A549 (cell line): ENCODE measurements around the gene CCDC138. TPM values are rescaled to one million over a fixed set of nuclear protein-coding genes. Genes with fewer than 3 reads are reported as not detected.

Experiments
- ATAC-seq, 2 experiments: fragments of 200-7000 bp in 1 of 2; fragments of >200 bp in 1 of 2; cut with Nextera tagmentation in 1 of 2; cut with Tn5 transposase in 1 of 2; 3 replicates each; pipeline versions ENCODE4 v1.8.0 to v1.9.1; 2018 to 2020; ENCODE audit warnings: mild to moderate bottlenecking in 1 of 2, moderate library complexity in 1 of 2
- CTCF ChIA-PET: fragments of 300-600 bp; sonication (Branson Sonifier 250); formaldehyde crosslinking; extraction: SDS; loops from one replicate; lab custom pipeline; 2021; ENCODE audit warnings: antibody characterized with exemption, inconsistent platforms; lab: Yijun Ruan, JAX
- POLR2A ChIA-PET: fragments of 350-600 bp; formaldehyde crosslinking; extraction: SDS; loops from one replicate; lab custom pipeline; 2021; ENCODE audit warnings: antibody characterized with exemption, inconsistent platforms; lab: Yijun Ruan, JAX
- DNase-seq, 2 experiments: peaks; one replicate each; pipeline versions ENCODE4 v3.0.0 to v3.0.0-alpha.2; 2011 to 2016; ENCODE audit warnings: low read depth in 1 of 2, low spot score in 1 of 2
- FAIRE-seq: peaks from 2 replicates; lab custom pipeline; 2011; peaks lifted over from hg19 to GRCh38; lab: Jason Lieb, UNC
- H3K27ac ChIP-seq, 2 experiments: fragments of >200 bp; sonication (Bioruptor Twin); formaldehyde crosslinking; 3 replicates each; pipeline ENCODE4 v1.5.1; 2016 to 2017
- H3K4me1 ChIP-seq: fragments of >200 bp; sonication (Bioruptor Twin); formaldehyde crosslinking; 3 replicates; pipeline ENCODE4 v1.6.1; 2016
- H3K4me2 ChIP-seq: fragments of >200 bp; sonication (Bioruptor Twin); formaldehyde crosslinking; 3 replicates; pipeline ENCODE4 v1.6.1; 2016
- H3K4me3 ChIP-seq: fragments of >200 bp; sonication (Bioruptor Twin); formaldehyde crosslinking; 3 replicates; pipeline ENCODE4 v1.5.1; 2016
- H3K9me3 ChIP-seq: fragments of >200 bp; sonication (Bioruptor Twin); formaldehyde crosslinking; 3 replicates; pipeline ENCODE4 v1.6.1; 2016
- ATOH8 ChIP-seq: fragments of 250-450 bp; sonication (Bioruptor Pico); IDR thresholded peaks from 2 replicates; pipeline ENCODE4 v1.5.0; 2020; ENCODE audit warnings: low read depth, mild to moderate bottlenecking, moderate library complexity
- CBX2 ChIP-seq: fragments of 200-600 bp; sonication (generic); IDR thresholded peaks from 2 replicates; pipeline ENCODE4 v1.6.1; 2016; ENCODE audit warnings: low read depth, mild to moderate bottlenecking, borderline replicate concordance
- CBX8 ChIP-seq: fragments of 200-600 bp; sonication (generic); IDR thresholded peaks from 2 replicates; pipeline ENCODE4 v1.6.1; 2016
- CTCF ChIP-seq: fragments of >200 bp; sonication (Bioruptor Twin); formaldehyde crosslinking; IDR thresholded peaks from 3 replicates; pipeline ENCODE4 v1.5.1; 2016
- ESRRA ChIP-seq: fragments of 150-350 bp; IDR thresholded peaks from 2 replicates; pipeline ENCODE4 v1.6.1; 2014; ENCODE audit warnings: mild to moderate bottlenecking, low read length, borderline replicate concordance
- HDAC2 ChIP-seq: fragments of 200-600 bp; sonication (generic); IDR thresholded peaks from 2 replicates; pipeline ENCODE4 v1.6.1; 2016
- HEYL ChIP-seq: fragments of 250-450 bp; sonication (Bioruptor Pico); IDR thresholded peaks from 2 replicates; pipeline ENCODE4 v1.8.0; 2021; ENCODE audit warnings: mild to moderate bottlenecking, moderate library complexity
- KDM5A ChIP-seq: fragments of 200-600 bp; sonication (generic); IDR thresholded peaks from 2 replicates; pipeline ENCODE4 v1.6.1; 2016; ENCODE audit warnings: antibody characterized with exemption, mild to moderate bottlenecking
- MAX ChIP-seq: IDR thresholded peaks from 2 replicates; pipeline ENCODE4 v1.6.1; 2012
- MYC ChIP-seq: IDR thresholded peaks from 2 replicates; pipeline ENCODE4 v1.6.1; 2012; ENCODE audit warnings: mild to moderate bottlenecking, inconsistent platforms, low read length, improper control_type of control experiment, borderline replicate concordance
- NPAS2 ChIP-seq: fragments of 250-450 bp; sonication (Bioruptor Pico); IDR thresholded peaks from 2 replicates; pipeline ENCODE4 v1.8.0; 2022; ENCODE audit warnings: mild to moderate bottlenecking, moderate library complexity, borderline replicate concordance
- RAD21 ChIP-seq, 2 experiments: fragments of >200 bp in 1 of 2; sonication (Bioruptor Twin) in 1 of 2; formaldehyde crosslinking in 1 of 2; IDR thresholded peaks in 1 of 2; conservative IDR thresholded peaks in 1 of 2; 2 replicates in 1 of 2; 3 replicates in 1 of 2; pipeline ENCODE4 v1.6.1; 2012 to 2018; ENCODE audit warnings: inconsistent platforms in 1 of 2
- RCOR1 ChIP-seq: fragments of 150-350 bp; IDR thresholded peaks from 2 replicates; pipeline ENCODE4 v1.6.1; 2014; ENCODE audit warnings: antibody characterized with exemption, low read length, low read depth
- RFX5 ChIP-seq: fragments of 450-650 bp; IDR thresholded peaks from 2 replicates; pipeline ENCODE4 v1.7.1; 2014; ENCODE audit warnings: antibody characterized with exemption, mild to moderate bottlenecking, moderate library complexity
- SMC3 ChIP-seq: fragments of >200 bp; sonication (Bioruptor Twin); formaldehyde crosslinking; IDR thresholded peaks from 3 replicates; pipeline ENCODE4 v1.6.1; 2018; ENCODE audit warnings: inconsistent platforms
- ZC3H11A ChIP-seq: fragments of 450-650 bp; IDR thresholded peaks from 2 replicates; pipeline ENCODE4 v1.6.1; 2014; ENCODE audit warnings: antibody characterized with exemption, mild to moderate bottlenecking
- ZSCAN20 ChIP-seq: fragments of 250-450 bp; sonication (Bioruptor Pico); IDR thresholded peaks from 2 replicates; pipeline ENCODE4 v1.8.0; 2022; ENCODE audit warnings: mild to moderate bottlenecking, moderate library complexity
- WGBS: methylation state at CpG from one replicate; pipeline ENCODE4 v1.1.6; 2017; ENCODE audit errors: missing lambda C conversion rate; 5-methylcytosine and 5-hydroxymethylcytosine counted together
- polyA plus RNA-seq, 4 experiments: library from polyadenylated mRNA; depleted of rRNA in 3 of 4; stranded (reverse); fragments of >200 nt; fragmentation: RNase III in 1 of 4; extraction: RNeasy Plus Mini Kit Qiagen cat#74134 plus additional on column Dnase treatment in 1 of 4; gene quantifications; 2 replicates in 3 of 4; 3 replicates in 1 of 4; pipeline ENCODE4 v1.2.3, GENCODE V29; 2011 to 2017
- TF ChIP-seq, protein P1 (sequence below): fragments of >200 bp; sonication (Bioruptor Twin); formaldehyde crosslinking; IDR thresholded peaks from 2 replicates; pipeline ENCODE4 v1.6.1; 2016
- TF ChIP-seq, protein P2 (sequence below): fragments of 150-350 bp; IDR thresholded peaks from 2 replicates; pipeline ENCODE4 v1.6.1; 2014; ENCODE audit warnings: low read depth, mild to moderate bottlenecking, low read length
- TF ChIP-seq, protein P3 (sequence below): fragments of >200 bp; sonication (Bioruptor Twin); formaldehyde crosslinking; IDR thresholded peaks from 3 replicates; pipeline ENCODE4 v1.6.1; 2016
- TF ChIP-seq, protein P4 (sequence below): fragments of 250-450 bp; sonication (Bioruptor Pico); IDR thresholded peaks from 2 replicates; pipeline ENCODE4 v1.5.0; 2021; ENCODE audit warnings: mild to moderate bottlenecking, moderate library complexity, borderline replicate concordance

The CCDC138 gene
- polyA plus RNA-seq, 2 of the 4 experiments (the other 2 are of a cell fraction), result 9.7 to 13.0 TPM

GRCh38 chr2:108825254-108825653 is 38.7 kb downstream of the CCDC138 start (continued):
- no peak for TF ChIP-seq ATOH8
- TF ChIP-seq CTCF, result no peak

- no peak for FAIRE-seq
Observed at GRCh38 chr2:108825736-108826135, 39.2 kb downstream of the CCDC138 start.

GRCh38 chr2:108829578-108830310 is 43.2 kb downstream of the CCDC138 start:
- Histone ChIP-seq H3K4me2 (no peak overlapping the region), H3K27ac (no peak overlapping the region), H3K9me3 (no peaks in the 10 kb centered on the region), H3K4me3 (no peak overlapping the region)
- no peak for FAIRE-seq
- ChIA-PET CTCF (no interaction called here), POLR2A (no interaction called here)
- no peak for ATAC-seq
- DNase-seq, result no peak
- WGBS, result 98% methylated on average over 4 of the region's 4 CpGs
- TF ChIP-seq CBX8 (no peak), RAD21 (conservative IDR thresholded peaks at IDR 0.05 in 1 of 2, IDR thresholded peaks at IDR 0.05 in 1 of 2) (no peak), KDM5A (no peak), HEYL (CRISPR knock-in tag) (no peak), MAX (no peak), RFX5 (no peak), HDAC2 (no peak), SMC3 (no peak), RCOR1 (no peak), ESRRA (no peak)
- TF ChIP-seq, protein P1, sequence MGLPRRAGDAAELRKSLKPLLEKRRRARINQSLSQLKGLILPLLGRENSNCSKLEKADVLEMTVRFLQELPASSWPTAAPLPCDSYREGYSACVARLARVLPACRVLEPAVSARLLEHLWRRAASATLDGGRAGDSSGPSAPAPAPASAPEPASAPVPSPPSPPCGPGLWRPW, result no peak
- TF ChIP-seq, protein P2, sequence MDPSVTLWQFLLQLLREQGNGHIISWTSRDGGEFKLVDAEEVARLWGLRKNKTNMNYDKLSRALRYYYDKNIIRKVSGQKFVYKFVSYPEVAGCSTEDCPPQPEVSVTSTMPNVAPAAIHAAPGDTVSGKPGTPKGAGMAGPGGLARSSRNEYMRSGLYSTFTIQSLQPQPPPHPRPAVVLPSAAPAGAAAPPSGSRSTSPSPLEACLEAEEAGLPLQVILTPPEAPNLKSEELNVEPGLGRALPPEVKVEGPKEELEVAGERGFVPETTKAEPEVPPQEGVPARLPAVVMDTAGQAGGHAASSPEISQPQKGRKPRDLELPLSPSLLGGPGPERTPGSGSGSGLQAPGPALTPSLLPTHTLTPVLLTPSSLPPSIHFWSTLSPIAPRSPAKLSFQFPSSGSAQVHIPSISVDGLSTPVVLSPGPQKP, result no peak
- TF ChIP-seq, protein P3, sequence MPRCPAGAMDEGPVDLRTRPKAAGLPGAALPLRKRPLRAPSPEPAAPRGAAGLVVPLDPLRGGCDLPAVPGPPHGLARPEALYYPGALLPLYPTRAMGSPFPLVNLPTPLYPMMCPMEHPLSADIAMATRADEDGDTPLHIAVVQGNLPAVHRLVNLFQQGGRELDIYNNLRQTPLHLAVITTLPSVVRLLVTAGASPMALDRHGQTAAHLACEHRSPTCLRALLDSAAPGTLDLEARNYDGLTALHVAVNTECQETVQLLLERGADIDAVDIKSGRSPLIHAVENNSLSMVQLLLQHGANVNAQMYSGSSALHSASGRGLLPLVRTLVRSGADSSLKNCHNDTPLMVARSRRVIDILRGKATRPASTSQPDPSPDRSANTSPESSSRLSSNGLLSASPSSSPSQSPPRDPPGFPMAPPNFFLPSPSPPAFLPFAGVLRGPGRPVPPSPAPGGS, result no peak
- TF ChIP-seq, protein P4, sequence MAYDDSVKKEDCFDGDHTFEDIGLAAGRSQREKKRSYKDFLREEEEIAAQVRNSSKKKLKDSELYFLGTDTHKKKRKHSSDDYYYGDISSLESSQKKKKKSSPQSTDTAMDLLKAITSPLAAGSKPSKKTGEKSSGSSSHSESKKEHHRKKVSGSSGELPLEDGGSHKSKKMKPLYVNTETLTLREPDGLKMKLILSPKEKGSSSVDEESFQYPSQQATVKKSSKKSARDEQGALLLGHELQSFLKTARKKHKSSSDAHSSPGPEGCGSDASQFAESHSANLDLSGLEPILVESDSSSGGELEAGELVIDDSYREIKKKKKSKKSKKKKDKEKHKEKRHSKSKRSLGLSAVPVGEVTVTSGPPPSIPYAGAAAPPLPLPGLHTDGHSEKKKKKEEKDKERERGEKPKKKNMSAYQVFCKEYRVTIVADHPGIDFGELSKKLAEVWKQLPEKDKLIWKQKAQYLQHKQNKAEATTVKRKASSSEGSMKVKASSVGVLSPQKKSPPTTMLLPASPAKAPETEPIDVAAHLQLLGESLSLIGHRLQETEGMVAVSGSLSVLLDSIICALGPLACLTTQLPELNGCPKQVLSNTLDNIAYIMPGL (CRISPR knock-in tag), result no peak
- TF ChIP-seq, all 56 proteins: peak for 0
- H3K4me1 ChIP-seq, result no peaks in the 10 kb centered on the region

More at GRCh38 chr2:108825736-108826135, 39.2 kb downstream of the CCDC138 start:
- H3K27ac ChIP-seq, result no peak overlapping the region
- TF ChIP-seq ZC3H11A (no peak), ZSCAN20 (CRISPR knock-in tag) (no peak), NPAS2 (CRISPR knock-in tag) (no peak), ESRRA (no peak), CBX2 (no peak), MYC (no peak)
- TF ChIP-seq, all 56 proteins: peak for 0
- DNase-seq (no peak), ATAC-seq (no peak)
- Histone ChIP-seq H3K9me3 (no peaks in the 10 kb centered on the region), H3K4me3 (no peak overlapping the region), H3K4me1 (no peaks in the 10 kb centered on the region), H3K4me2 (no peak overlapping the region)
- ChIA-PET POLR2A (no interaction called here), CTCF (no interaction called here)
- WGBS, result 70% methylated on average over 3 of the region's 3 CpGs
